ENCODE measurements around the gene GREM1. TPM values are rescaled to one million over a fixed set of nuclear protein-coding genes. Genes with fewer than 3 reads are reported as not detected.

Gene GREM1
- total and polyA plus RNA-seq, 2 of the 4 experiments (the other 2 are of a cell fraction) = 848 to 852 TPM

DNA sequence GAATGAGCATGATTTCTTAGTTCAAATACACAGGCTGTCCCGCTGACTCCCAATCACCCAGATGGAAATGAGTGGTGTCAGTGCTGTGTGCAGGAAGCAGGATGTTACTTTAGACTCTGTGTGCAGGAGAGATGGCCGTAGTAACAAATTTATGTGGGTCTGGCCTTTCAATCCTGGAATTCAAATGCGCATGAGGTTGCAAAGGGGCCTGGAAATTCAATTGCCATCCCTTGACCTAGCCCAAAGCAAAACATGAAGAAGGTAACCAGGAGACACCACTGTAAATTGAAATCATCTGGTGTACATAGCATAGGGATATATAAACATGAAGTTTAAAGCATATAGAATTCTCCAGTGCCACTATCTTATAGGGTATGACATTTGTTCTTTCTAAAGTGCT lies 33.2 kb downstream of the GREM1 start:
- Histone ChIP-seq H3K4me3 (ENCODE audit: insufficient read depth, low read depth, low read length) (no peak overlapping the region), H3K9me1 (ENCODE audit: insufficient read depth, low read length) (no peaks in the 10 kb centered on the region; the same call in 1 of the 2 replicates), H3K4me2 (ENCODE audit: low read depth, low read length) (no peak overlapping the region), H4K8ac (ENCODE audit: low read depth in 2 of 2, low read length in 2 of 2) (no peak overlapping the region), H3K27me3 (ENCODE audit: control insufficient read depth, insufficient read depth, low read length) (no peaks in the 10 kb centered on the region), H2AFZ (replicated peaks; ENCODE audit: low read length, poor library complexity) (no peak overlapping the region), H3K36me3 (ENCODE audit: control insufficient read depth, insufficient read depth, low read length) (0 out of 2 replicates have a peak, but pooled peaks cover 2% of the 10 kb centered on the region), H3K18ac (ENCODE audit: low read depth, low read length) (no peak overlapping the region), H2BK5ac (ENCODE audit: low read depth, low read length, poor library complexity, severe bottlenecking) (no peak overlapping the region), H2AK9ac (replicated peaks; ENCODE audit: low read depth, low read length, poor library complexity) (no peak overlapping the region), H3K23ac (ENCODE audit: low read depth, low read length) (no peak overlapping the region), H3K14ac (replicated peaks; ENCODE audit: low read depth, low read length) (no peak overlapping the region), H4K5ac (ENCODE audit: low read depth, low read length) (no peak overlapping the region), H4K91ac (ENCODE audit: insufficient read depth, low read depth, low read length) (no peak overlapping the region), H3K27ac (ENCODE audit: insufficient read depth, low read length) (no peak overlapping the region), H3K56ac (ENCODE audit: extremely low read depth, insufficient read depth, low read length) (no peak overlapping the region), H3K79me1 (ENCODE audit: low read depth in 1 of 2, low read length in 2 of 2) (peaks cover 0 to 3% of the 10 kb centered on the region in 2 experiments; a peak in 3 of 4 replicates), H2BK15ac (ENCODE audit: low read depth, low read length) (no peak overlapping the region), H2AK5ac (ENCODE audit: low read depth, low read length) (no peak overlapping the region), H2BK120ac (ENCODE audit: low read depth, low read length) (no peak overlapping the region), H2BK20ac (ENCODE audit: low read depth, low read length) (no peak overlapping the region), H4K20me1 (ENCODE audit: insufficient read depth, low read length) (no peaks in the 10 kb centered on the region), H3K9me3 (ENCODE audit: control insufficient read depth, insufficient read depth, low read length) (0 out of 2 replicates have a peak, but pooled peaks cover under 1% of the 10 kb centered on the region), H3K4me1 (ENCODE audit: control insufficient read depth, insufficient read depth, low read length) (no peaks in the 10 kb centered on the region; the same call in 1 of the 2 replicates), H3K4ac (ENCODE audit: low read depth, low read length) (no peak overlapping the region), H3K9ac (ENCODE audit: low read depth, low read length) (no peak overlapping the region)
- ATAC-seq (ENCODE audit: low read depth) (no peak), DNase-seq (no peak)
- ChIA-PET CTCF (no interaction called here), POLR2A (ENCODE audit: unreplicated experiment) (no interaction called here)
- intact Hi-C loops (cut with micrococcal nuclease) = loop anchor here (5.0 kb wide), 1 partner anchor 36 kb away; no protein-coding TSS in a partner anchor
- BruUV-seq (replicated peaks) = no TSS peak
- TF ChIP-seq FOS (IDR thresholded peaks at IDR 0.05; ENCODE audit: low read depth, low read length) (no peak), BHLHE40 (IDR thresholded peaks at IDR 0.05; ENCODE audit: low read depth, low read length) (no peak), RAD21 (IDR thresholded peaks at IDR 0.05; ENCODE audit: low read length) (no peak), MAFK (IDR thresholded peaks at IDR 0.05; ENCODE audit: low read depth, low read length) (no peak), POLR2A (IDR thresholded peaks at IDR 0.05; ENCODE audit: low read depth, low read length) (no peak), RFX5 (IDR thresholded peaks at IDR 0.05; ENCODE audit: low read depth, low read length) (no peak), RCOR1 (IDR thresholded peaks at IDR 0.05; ENCODE audit: insufficient replicate concordance, low read length) (no peak), CEBPB (IDR thresholded peaks at IDR 0.05; ENCODE audit: low read depth, low read length) (no peak), MAZ (IDR thresholded peaks at IDR 0.05; ENCODE audit: borderline replicate concordance, low read depth, low read length) (no peak), CHD1 (IDR thresholded peaks at IDR 0.05; ENCODE audit: low read depth, low read length) (no peak)
- TF ChIP-seq, protein P1, sequence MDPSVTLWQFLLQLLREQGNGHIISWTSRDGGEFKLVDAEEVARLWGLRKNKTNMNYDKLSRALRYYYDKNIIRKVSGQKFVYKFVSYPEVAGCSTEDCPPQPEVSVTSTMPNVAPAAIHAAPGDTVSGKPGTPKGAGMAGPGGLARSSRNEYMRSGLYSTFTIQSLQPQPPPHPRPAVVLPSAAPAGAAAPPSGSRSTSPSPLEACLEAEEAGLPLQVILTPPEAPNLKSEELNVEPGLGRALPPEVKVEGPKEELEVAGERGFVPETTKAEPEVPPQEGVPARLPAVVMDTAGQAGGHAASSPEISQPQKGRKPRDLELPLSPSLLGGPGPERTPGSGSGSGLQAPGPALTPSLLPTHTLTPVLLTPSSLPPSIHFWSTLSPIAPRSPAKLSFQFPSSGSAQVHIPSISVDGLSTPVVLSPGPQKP (IDR thresholded peaks at IDR 0.05; ENCODE audit: borderline replicate concordance, low read depth, low read length) = no peak
- in situ Hi-C loops (cut with MboI; ENCODE audit: low sequenced_read_pairs) = no loop called here
- dilution Hi-C loops (cut with HindIII; ENCODE audit: low sequenced_read_pairs, unreplicated experiment) = no loop called here
- WGBS, 2 experiments (ENCODE audit: extremely low coverage in 2 of 2, insufficient read length in 1 of 2) = no CpG with 5 or more reads among the region's 3 CpGs
